HEK293T (cell line): ENCODE measurements around the gene TOB1.

Experiments
- CTCF ChIA-PET: fragments of 350-600 bp; formaldehyde crosslinking; extraction: SDS; loops from one replicate; lab custom pipeline; 2021; ENCODE audit warnings: antibody characterized with exemption, inconsistent platforms; lab: Yijun Ruan, JAX
- POLR2A ChIA-PET: fragments of 350-600 bp; formaldehyde crosslinking; extraction: SDS; loops from one replicate; lab custom pipeline; 2020; ENCODE audit warnings: antibody characterized with exemption, inconsistent platforms; lab: Yijun Ruan, JAX
- DNase-seq: peaks from one replicate; pipeline ENCODE4 v3.0.0; 2012; ENCODE audit warnings: mixed read lengths; ENCODE audit errors: extremely low spot score
- ARNT ChIP-seq: fragments of 450-650 bp; IDR thresholded peaks from 2 replicates; pipeline ENCODE4 v1.6.1; 2017; ENCODE audit warnings: mild to moderate bottlenecking
- BHLHE40 ChIP-seq: fragments of 450-650 bp; IDR thresholded peaks from 2 replicates; pipeline ENCODE4 v1.6.1; 2016; ENCODE audit warnings: mild to moderate bottlenecking, moderate library complexity, borderline replicate concordance
- CTBP1 ChIP-seq: fragments of 450-650 bp; IDR thresholded peaks from 2 replicates; pipeline ENCODE4 v1.6.1; 2016; ENCODE audit warnings: borderline replicate concordance
- ELF4 ChIP-seq: fragments of 450-650 bp; IDR thresholded peaks from 2 replicates; pipeline ENCODE4 v1.6.1; 2017; ENCODE audit warnings: antibody characterized with exemption
- FOXA1 ChIP-seq: fragments of 450-650 bp; IDR thresholded peaks from 2 replicates; pipeline ENCODE4 v1.6.1; 2016; ENCODE audit warnings: mild to moderate bottlenecking
- FOXK2 ChIP-seq: fragments of 450-650 bp; IDR thresholded peaks from 2 replicates; pipeline ENCODE4 v1.6.1; 2016; ENCODE audit warnings: mild to moderate bottlenecking
- FOXM1 ChIP-seq: fragments of 450-650 bp; IDR thresholded peaks from 2 replicates; pipeline ENCODE4 v1.6.1; 2017; ENCODE audit warnings: mild to moderate bottlenecking, borderline replicate concordance
- HDGF ChIP-seq: fragments of 450-650 bp; IDR thresholded peaks from 2 replicates; pipeline ENCODE4 v1.6.1; 2017; ENCODE audit warnings: antibody characterized with exemption, borderline replicate concordance
- L3MBTL2 ChIP-seq: fragments of 450-650 bp; conservative IDR thresholded peaks from 2 replicates; pipeline ENCODE4 v1.6.1; 2016; ENCODE audit warnings: mild to moderate bottlenecking
- LEF1 ChIP-seq: fragments of 450-650 bp; IDR thresholded peaks from 2 replicates; pipeline ENCODE4 v1.6.1; 2017; ENCODE audit warnings: mild to moderate bottlenecking, borderline replicate concordance
- NFRKB ChIP-seq: fragments of 450-650 bp; IDR thresholded peaks from 2 replicates; pipeline ENCODE4 v1.6.1; 2016; ENCODE audit warnings: mild to moderate bottlenecking, moderate library complexity
- SP1 ChIP-seq: fragments of 450-650 bp; IDR thresholded peaks from 2 replicates; pipeline ENCODE4 v1.6.1; 2017
- SUZ12 ChIP-seq: fragments of 450-650 bp; IDR thresholded peaks from 2 replicates; pipeline ENCODE4 v1.6.1; 2016; ENCODE audit warnings: mild to moderate bottlenecking
- TARDBP ChIP-seq: fragments of 450-650 bp; IDR thresholded peaks from 2 replicates; pipeline ENCODE4 v1.6.1; 2016
- ZNF384 ChIP-seq: fragments of 450-650 bp; IDR thresholded peaks from 2 replicates; pipeline ENCODE4 v1.6.1; 2016
- TF ChIP-seq, protein P1 (sequence below): fragments of 450-650 bp; IDR thresholded peaks from 2 replicates; pipeline ENCODE4 v1.6.1; 2016

TOB1 gene

DNA sequence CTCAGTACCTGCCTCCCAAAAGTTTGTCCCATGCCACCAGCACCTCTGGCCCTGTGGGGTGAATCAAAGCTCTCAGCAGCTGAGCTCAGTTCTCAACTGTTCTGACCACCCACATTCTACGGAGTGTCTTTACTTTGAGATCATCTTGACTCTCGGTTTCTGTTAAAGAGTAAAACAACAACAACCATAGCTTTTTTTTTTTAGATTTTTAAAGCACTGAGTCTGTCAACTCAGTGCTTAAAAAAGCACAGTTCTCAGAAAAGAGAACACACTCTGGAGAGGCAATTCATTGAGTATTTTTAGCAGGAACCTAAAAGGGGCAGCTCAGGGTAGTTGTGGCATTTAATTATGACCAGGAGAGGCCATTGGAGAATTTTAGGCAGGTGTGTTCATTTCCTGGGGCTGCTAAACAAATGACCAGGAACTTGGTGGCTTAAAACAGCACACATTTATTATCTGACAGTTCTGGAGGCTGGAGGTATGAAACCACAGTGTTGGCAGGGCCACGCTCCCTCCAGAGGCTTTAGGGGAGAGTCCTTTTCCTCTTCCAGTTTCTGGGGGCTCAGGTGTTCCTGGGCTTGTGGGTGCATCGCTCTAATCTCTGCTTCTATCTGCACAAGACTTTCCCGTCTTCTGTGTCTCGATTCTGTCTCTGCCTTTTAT is 37.5 kb downstream of the TOB1 start:
- no peak for TF ChIP-seq FOXK2
- TF ChIP-seq L3MBTL2, result no peak
- CTCF ChIA-PET, result interaction anchor here (1.0 to 1.7 kb wide), 3 partner anchors 12 to 46 kb away, joined by 4 to 9 read pairs (median 4); no protein-coding TSS in a partner anchor
- POLR2A ChIA-PET, result no interaction called here
- no peak for DNase-seq

DNA sequence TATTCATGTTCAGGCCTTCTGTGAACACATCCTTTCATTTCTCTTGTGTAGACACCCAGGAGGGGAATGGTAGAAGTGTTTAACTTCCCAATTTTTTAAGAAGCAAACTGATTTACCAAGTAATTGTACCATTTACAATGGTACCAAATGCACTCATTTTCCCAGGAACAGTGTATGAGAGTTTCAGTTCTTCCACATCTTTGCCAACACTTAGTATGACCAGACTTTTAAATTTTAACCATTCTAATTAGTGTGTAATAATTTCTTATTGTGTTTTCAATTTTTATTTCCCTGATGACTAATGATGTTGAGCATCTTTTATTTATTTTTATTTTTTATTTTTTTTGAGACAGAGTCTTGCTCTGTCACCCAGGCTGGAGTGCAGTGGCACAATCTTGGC is 41.0 kb downstream of the TOB1 start:
- no peak for TF ChIP-seq BHLHE40
- TF ChIP-seq FOXA1, result no peak
- no peak for TF ChIP-seq SUZ12
- TF ChIP-seq ARNT, result no peak
- no peak for TF ChIP-seq CTBP1
- DNase-seq, result no peak
- CTCF ChIA-PET, result interaction anchor here (0.6 kb wide), 1 partner anchor 12 kb away, joined by 3 read pairs; no protein-coding TSS in a partner anchor
- POLR2A ChIA-PET, result interaction anchor here (0.6 kb wide), 1 partner anchor 36 kb away, joined by 3 read pairs; no protein-coding TSS in a partner anchor

DNA sequence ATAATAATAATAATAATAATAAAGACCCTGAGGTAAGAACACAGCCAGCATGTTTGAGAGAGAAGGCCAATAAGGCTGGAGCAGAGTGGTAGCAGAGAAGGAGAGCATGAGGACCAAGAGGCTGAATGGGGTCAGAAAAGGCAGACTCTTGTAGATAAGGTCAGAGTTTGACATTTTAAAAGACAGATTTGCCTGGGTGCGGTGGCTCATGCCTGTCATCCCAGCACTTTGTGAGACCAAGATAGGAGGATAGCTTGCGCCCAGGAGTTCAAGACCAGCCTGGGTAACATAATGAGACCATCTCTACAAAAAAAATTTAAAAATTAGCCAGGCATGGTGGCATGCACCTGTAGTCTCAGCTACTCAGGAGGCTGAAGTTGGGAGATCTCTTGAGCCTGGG is 41.7 kb downstream of the TOB1 start:
- DNase-seq, result no peak
- TF ChIP-seq, protein P1, sequence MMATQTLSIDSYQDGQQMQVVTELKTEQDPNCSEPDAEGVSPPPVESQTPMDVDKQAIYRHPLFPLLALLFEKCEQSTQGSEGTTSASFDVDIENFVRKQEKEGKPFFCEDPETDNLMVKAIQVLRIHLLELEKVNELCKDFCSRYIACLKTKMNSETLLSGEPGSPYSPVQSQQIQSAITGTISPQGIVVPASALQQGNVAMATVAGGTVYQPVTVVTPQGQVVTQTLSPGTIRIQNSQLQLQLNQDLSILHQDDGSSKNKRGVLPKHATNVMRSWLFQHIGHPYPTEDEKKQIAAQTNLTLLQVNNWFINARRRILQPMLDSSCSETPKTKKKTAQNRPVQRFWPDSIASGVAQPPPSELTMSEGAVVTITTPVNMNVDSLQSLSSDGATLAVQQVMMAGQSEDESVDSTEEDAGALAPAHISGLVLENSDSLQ, result no peak
- no peak for TF ChIP-seq CTBP1
- no peak for TF ChIP-seq FOXA1
- TF ChIP-seq LEF1, result no peak
- TF ChIP-seq ELF4, result no peak
- TF ChIP-seq L3MBTL2, result no peak
- TF ChIP-seq SP1, result no peak
- no peak for TF ChIP-seq TARDBP
- ChIA-PET CTCF (no interaction called here), POLR2A (no interaction called here)

DNA sequence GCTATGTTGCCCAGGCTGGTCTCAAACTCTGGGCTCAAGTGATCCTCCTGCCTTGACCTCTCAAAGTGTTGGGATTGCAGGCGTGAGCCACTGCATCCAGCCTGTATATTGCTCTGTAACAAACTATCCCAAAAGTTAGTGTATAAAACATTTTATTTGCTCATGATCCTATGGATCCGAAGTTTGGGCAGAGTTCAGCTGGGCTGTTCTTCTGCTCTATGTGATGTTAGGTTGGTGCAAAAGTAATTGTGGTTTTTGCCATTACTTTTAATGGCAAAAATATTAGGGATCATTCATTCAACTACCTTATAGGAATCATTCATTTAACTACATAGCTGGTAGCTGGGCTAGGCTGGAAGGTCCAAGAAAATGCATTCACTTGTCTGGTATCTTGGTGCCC is 43.6 kb downstream of the TOB1 start:
- ChIA-PET POLR2A (no interaction called here), CTCF (interaction anchor here (1.2 kb wide), 1 partner anchor 40 kb away, joined by 3 read pairs; no protein-coding TSS in a partner anchor)
- DNase-seq, result no peak
- no peak for TF ChIP-seq CTBP1
- TF ChIP-seq FOXK2, result no peak
- no peak for TF ChIP-seq LEF1

DNA sequence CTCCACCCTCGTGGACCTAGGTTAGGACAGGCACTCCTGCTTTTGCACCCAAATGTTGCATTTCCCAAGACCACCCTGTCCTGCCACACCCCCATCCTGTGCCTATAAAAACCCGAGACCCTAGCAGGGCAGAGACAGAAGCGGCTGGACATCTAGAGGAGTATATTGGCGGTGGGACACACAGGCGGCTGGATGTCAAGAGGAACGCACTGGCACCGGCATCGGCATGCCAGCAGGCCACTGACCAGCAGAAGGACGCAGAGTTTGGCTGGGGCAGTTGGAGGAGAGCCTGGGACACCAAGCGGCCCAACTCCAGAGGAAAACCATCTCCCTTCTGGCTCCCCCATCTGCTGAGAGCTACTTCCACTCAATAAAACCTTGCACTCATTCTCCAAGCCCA is 45.5 kb downstream of the TOB1 start:
- ChIA-PET CTCF (interaction anchor here (1.1 kb wide), 1 partner anchor 38 kb away, joined by 3 read pairs; no protein-coding TSS in a partner anchor), POLR2A (no interaction called here)
- DNase-seq, result no peak
- TF ChIP-seq L3MBTL2 (no peak), ZNF384 (no peak), FOXM1 (no peak), ELF4 (no peak), BHLHE40 (no peak), HDGF (no peak), FOXA1 (no peak), TARDBP (no peak), SUZ12 (no peak), FOXK2 (no peak), LEF1 (no peak), ARNT (no peak), SP1 (no peak), NFRKB (no peak), CTBP1 (no peak)

DNA sequence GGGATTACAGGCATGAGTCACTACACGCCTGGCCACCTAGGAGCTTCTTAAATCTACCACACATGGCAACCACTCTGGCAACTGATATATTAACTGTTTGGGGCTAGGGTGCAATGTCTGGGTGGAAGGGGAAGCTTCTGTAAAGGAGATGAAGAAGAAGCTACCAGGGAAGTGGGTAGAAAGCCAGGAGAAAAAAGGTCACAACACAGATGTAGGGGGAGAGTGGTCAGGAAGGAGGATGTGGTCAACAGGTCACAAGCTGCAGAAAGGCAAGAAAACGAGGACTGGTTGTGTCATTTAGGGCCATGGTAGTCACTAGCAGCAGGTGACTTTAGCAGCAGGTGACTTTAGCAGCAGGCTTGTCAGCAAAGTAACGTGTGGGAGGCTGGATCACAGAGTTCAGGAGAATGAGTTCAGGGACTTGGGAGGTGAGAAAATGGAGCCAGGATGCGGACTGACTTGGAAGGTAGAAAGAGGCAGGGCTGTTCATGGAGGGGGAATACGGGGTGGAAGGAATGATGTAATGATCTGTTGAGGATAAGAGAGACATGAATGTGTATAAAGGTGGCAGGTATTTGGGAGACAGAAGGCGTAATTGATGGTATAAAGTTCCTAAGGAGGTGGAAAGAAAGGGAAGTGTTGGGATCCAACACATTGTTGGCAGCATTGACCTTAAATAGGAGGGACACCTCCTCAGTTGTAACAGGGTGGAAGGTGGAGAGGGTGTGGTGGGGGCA is 47.1 kb downstream of the TOB1 start:
- TF ChIP-seq NFRKB (no peak), FOXA1 (no peak), TARDBP (no peak), ELF4 (no peak), BHLHE40 (no peak), SP1 (no peak), CTBP1 (no peak), FOXM1 (no peak), ZNF384 (no peak), HDGF (no peak), FOXK2 (no peak), L3MBTL2 (no peak), ARNT (no peak), LEF1 (no peak)
- TF ChIP-seq, protein P1, result no peak
- ChIA-PET CTCF (interaction anchor here (0.5 to 2.7 kb wide), 4 partner anchors 13 to 101 kb away, joined by 3 to 7 read pairs (median 4); no protein-coding TSS in a partner anchor), POLR2A (no interaction called here)
- no peak for DNase-seq

DNA sequence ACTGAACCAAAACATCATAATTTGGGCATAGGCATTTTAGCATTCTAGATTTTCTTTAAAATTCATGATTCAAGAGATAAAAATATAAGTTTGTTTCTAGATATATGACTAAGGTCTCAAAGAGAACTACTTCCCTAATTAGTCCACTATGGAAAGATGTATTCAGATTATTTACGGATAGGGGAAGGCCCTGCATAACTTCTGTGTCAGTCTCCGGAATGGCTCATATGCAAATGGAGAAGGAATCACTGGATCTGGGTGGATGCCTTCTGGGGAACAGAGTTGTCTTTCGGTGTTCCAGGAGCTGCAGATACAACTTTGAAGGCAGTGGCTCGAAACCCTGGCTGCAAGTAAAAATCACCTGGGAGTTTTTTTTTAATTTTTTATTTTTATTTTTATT is 47.9 kb downstream of the TOB1 start:
- ChIA-PET CTCF (interaction anchor here (0.9 to 2.7 kb wide), 4 partner anchors 12 to 23 kb away, joined by 4 to 7 read pairs (median 6); partner anchors contain the start of gene WFIKKN2), POLR2A (no interaction called here)
- no peak for TF ChIP-seq LEF1
- no peak for TF ChIP-seq SUZ12
- TF ChIP-seq, protein P1, result no peak
- no peak for TF ChIP-seq ELF4
- TF ChIP-seq ZNF384, result no peak
- no peak for DNase-seq
